ENCODE data around the gene HMCN2. TPM values are rescaled to one million over a fixed set of nuclear protein-coding genes. Genes with fewer than 3 reads are reported as not detected.

The HMCN2 gene
- total RNA-seq, 5 donors from 2014 or later (not counting 1 experiment from before 2014, with no cell fraction given): 0.03 TPM; not detected in 4

GRCh38 chr9:130394814-130395470 is 129.4 kb downstream of the HMCN2 start:
- no peaks in the 10 kb centered on the region for H3K9me3 ChIP-seq
- no peaks in the 10 kb centered on the region for H3K4me1 ChIP-seq (ENCODE audit: control insufficient read depth in 1 of 2, extremely low read depth in 1 of 2, insufficient read depth in 2 of 2, low read length in 2 of 2)
- Mint-ChIP-seq H3K27me3 (peaks cover 0 to 10% of the 10 kb centered on the region in 2 donors), H3K4me1 (no peaks in the 10 kb centered on the region), H3K36me3 (no peaks in the 10 kb centered on the region), H3K27ac (no peak overlapping the region), H3K9me3 (no peaks in the 10 kb centered on the region), H3K4me3 (no peak overlapping the region)
- H3K27ac ChIP-seq (ENCODE audit: low read length): no peak overlapping the region
- no peaks in the 10 kb centered on the region for H3K36me3 ChIP-seq (ENCODE audit: control insufficient read depth in 2 of 2, extremely low read depth in 1 of 2, insufficient read depth in 1 of 2, low read length in 1 of 2)
- DNase-seq: no peak
- no peak overlapping the region for H3K4me3 ChIP-seq (ENCODE audit: control insufficient read depth in 1 of 2, extremely low read depth in 1 of 2, low read length in 1 of 2)
- 90% methylated on average over 16 of the region's 23 CpGs for WGBS (ENCODE audit: insufficient coverage)
- no peak for ATAC-seq (replicated peaks in 1 of 4)
- peaks cover 0 to 32% of the 10 kb centered on the region in 2 experiments for H3K27me3 ChIP-seq (replicated peaks in 1 of 2; ENCODE audit: control insufficient read depth in 2 of 2, extremely low read depth in 1 of 2, insufficient read depth in 2 of 2, low read length in 1 of 2)
- ChIA-PET POLR2A (no interaction called here), CTCF (no interaction called here)

- DNase-seq (no peak), ATAC-seq (replicated peaks in 1 of 4) (no peak)
- Mint-ChIP-seq H3K4me3 (no peak overlapping the region), H3K4me1 (no peaks in the 10 kb centered on the region), H3K9me3 (no peaks in the 10 kb centered on the region), H3K36me3 (no peaks in the 10 kb centered on the region), H3K27ac (no peak overlapping the region), H3K27me3 (peaks cover 0 to 10% of the 10 kb centered on the region in 2 donors)
- Histone ChIP-seq H3K4me1 (ENCODE audit: control insufficient read depth in 1 of 2, extremely low read depth in 1 of 2, insufficient read depth in 2 of 2, low read length in 2 of 2) (no peaks in the 10 kb centered on the region), H3K27ac (ENCODE audit: low read length) (no peak overlapping the region), H3K9me3 (no peaks in the 10 kb centered on the region), H3K27me3 (replicated peaks in 1 of 2; ENCODE audit: control insufficient read depth in 2 of 2, extremely low read depth in 1 of 2, insufficient read depth in 2 of 2, low read length in 1 of 2) (peaks cover 0 to 30% of the 10 kb centered on the region in 2 experiments), H3K36me3 (ENCODE audit: control insufficient read depth in 2 of 2, extremely low read depth in 1 of 2, insufficient read depth in 1 of 2, low read length in 1 of 2) (no peaks in the 10 kb centered on the region), H3K4me3 (ENCODE audit: control insufficient read depth in 1 of 2, extremely low read depth in 1 of 2, low read length in 1 of 2) (no peak overlapping the region)
- WGBS (ENCODE audit: insufficient coverage): 92% methylated on average over 15 of the region's 26 CpGs
- ChIA-PET CTCF (no interaction called here), POLR2A (no interaction called here)
Measured at GRCh38 chr9:130395810-130396435, 130.4 kb downstream of the HMCN2 start.

DNA sequence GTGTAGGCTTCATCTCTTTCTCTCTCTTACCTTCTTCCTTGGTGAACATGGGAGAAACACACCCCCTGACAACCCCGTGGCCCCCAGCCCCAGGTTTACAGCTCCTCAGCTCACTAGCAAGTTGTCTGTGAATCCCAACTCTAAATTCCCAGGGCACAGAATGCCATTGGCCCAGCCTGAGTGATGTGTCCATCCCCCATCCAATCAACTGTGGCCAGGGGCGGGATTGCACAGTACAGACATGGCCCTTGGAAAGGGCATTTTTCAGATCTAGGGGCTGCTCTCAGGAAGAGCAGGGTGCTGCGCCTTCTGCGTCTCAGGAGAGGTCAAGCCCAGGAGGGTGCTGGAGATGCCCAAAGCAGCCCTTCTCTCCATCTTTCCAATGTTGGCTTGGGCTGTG is 131.0 kb downstream of the HMCN2 start:
- no peak overlapping the region for H3K27ac ChIP-seq (ENCODE audit: low read length)
- H3K9me3 ChIP-seq: no peaks in the 10 kb centered on the region
- no peaks in the 10 kb centered on the region for H3K36me3 Mint-ChIP-seq
- peaks cover 0 to 10% of the 10 kb centered on the region in 2 donors for H3K27me3 Mint-ChIP-seq
- CTCF ChIA-PET: no interaction called here
- H3K27me3 ChIP-seq (replicated peaks in 1 of 2; ENCODE audit: control insufficient read depth in 2 of 2, extremely low read depth in 1 of 2, insufficient read depth in 2 of 2, low read length in 1 of 2): peaks cover 0 to 30% of the 10 kb centered on the region in 2 experiments
- H3K4me1 ChIP-seq (ENCODE audit: control insufficient read depth in 1 of 2, extremely low read depth in 1 of 2, insufficient read depth in 2 of 2, low read length in 2 of 2): no peaks in the 10 kb centered on the region
- POLR2A ChIA-PET: no interaction called here
- no peaks in the 10 kb centered on the region for H3K36me3 ChIP-seq (ENCODE audit: control insufficient read depth in 2 of 2, extremely low read depth in 1 of 2, insufficient read depth in 1 of 2, low read length in 1 of 2)
- no peak overlapping the region for H3K27ac Mint-ChIP-seq
- ATAC-seq (replicated peaks in 1 of 4) (no peak), DNase-seq (no peak)
- WGBS (ENCODE audit: insufficient coverage): 80% methylated on average over 2 of the region's 4 CpGs
- no peaks in the 10 kb centered on the region for H3K9me3 Mint-ChIP-seq
- H3K4me3 ChIP-seq (ENCODE audit: control insufficient read depth in 1 of 2, extremely low read depth in 1 of 2, low read length in 1 of 2): no peak overlapping the region
- H3K4me3 Mint-ChIP-seq: no peak overlapping the region
- no peaks in the 10 kb centered on the region for H3K4me1 Mint-ChIP-seq

DNA sequence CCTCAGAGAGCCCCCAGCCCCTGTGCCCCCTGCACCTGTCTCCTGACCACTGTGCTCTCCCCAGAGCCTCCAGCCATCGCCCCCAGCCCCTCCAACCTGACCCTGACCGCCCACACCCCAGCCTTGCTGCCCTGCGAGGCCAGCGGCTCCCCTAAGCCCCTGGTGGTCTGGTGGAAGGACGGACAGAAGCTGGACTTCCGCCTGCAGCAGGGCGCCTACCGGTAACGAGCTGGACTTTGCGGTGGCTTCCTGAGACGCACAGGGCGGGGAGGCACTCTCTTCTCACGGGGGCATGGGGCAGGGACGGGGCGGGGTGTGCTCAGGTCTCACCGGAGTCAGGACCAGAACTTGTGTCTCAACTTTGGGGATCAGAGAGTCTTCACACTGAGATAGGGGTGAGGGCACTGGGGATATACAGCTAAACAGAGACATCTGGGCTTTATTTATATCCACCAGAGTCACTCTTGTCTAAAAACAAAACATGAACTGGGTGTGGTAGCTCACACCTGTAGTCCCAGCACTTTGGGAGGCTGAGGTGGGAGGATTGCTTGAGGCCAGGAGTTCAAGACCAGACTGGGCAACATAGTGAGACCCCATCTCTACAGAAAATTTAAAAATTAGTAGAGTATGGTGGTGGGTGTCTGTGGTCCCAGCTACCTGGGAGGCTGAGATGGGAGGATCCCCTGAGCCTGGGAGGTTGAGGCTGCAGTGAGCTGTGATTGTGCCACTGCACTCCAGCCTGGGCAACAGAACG is 133.1 kb downstream of the HMCN2 start:
- ChIA-PET CTCF (no interaction called here), POLR2A (no interaction called here)
- H3K9me3 ChIP-seq: no peaks in the 10 kb centered on the region
- Mint-ChIP-seq H3K4me3 (no peak overlapping the region), H3K36me3 (no peaks in the 10 kb centered on the region), H3K9me3 (no peaks in the 10 kb centered on the region), H3K27ac (no peak overlapping the region), H3K4me1 (no peaks in the 10 kb centered on the region), H3K27me3 (peaks cover 0 to 3% of the 10 kb centered on the region in 2 donors)
- WGBS (ENCODE audit: insufficient coverage): 84% methylated on average over 13 of the region's 17 CpGs
- H3K4me1 ChIP-seq (ENCODE audit: control insufficient read depth in 1 of 2, extremely low read depth in 1 of 2, insufficient read depth in 2 of 2, low read length in 2 of 2): no peaks in the 10 kb centered on the region
- no peak overlapping the region for H3K4me3 ChIP-seq (ENCODE audit: control insufficient read depth in 1 of 2, extremely low read depth in 1 of 2, low read length in 1 of 2)
- ATAC-seq (replicated peaks in 1 of 4) (no peak), DNase-seq (no peak)
- no peak overlapping the region for H3K27ac ChIP-seq (ENCODE audit: low read length)
- H3K27me3 ChIP-seq (replicated peaks in 1 of 2; ENCODE audit: control insufficient read depth in 2 of 2, extremely low read depth in 1 of 2, insufficient read depth in 2 of 2, low read length in 1 of 2): peaks cover 0 to 25% of the 10 kb centered on the region in 2 experiments
- no peaks in the 10 kb centered on the region for H3K36me3 ChIP-seq (ENCODE audit: control insufficient read depth in 2 of 2, extremely low read depth in 1 of 2, insufficient read depth in 1 of 2, low read length in 1 of 2)

- Mint-ChIP-seq H3K9me3 (no peaks in the 10 kb centered on the region), H3K27ac (no peak overlapping the region), H3K4me1 (no peaks in the 10 kb centered on the region), H3K4me3 (no peak overlapping the region), H3K36me3 (no peaks in the 10 kb centered on the region), H3K27me3 (peaks cover 0 to 3% of the 10 kb centered on the region in 2 donors)
- Histone ChIP-seq H3K4me3 (ENCODE audit: control insufficient read depth in 1 of 2, extremely low read depth in 1 of 2, low read length in 1 of 2) (no peak overlapping the region), H3K36me3 (ENCODE audit: control insufficient read depth in 2 of 2, extremely low read depth in 1 of 2, insufficient read depth in 1 of 2, low read length in 1 of 2) (no peaks in the 10 kb centered on the region), H3K27ac (ENCODE audit: low read length) (no peak overlapping the region), H3K4me1 (ENCODE audit: control insufficient read depth in 1 of 2, extremely low read depth in 1 of 2, insufficient read depth in 2 of 2, low read length in 2 of 2) (no peaks in the 10 kb centered on the region), H3K9me3 (no peaks in the 10 kb centered on the region), H3K27me3 (replicated peaks in 1 of 2; ENCODE audit: control insufficient read depth in 2 of 2, extremely low read depth in 1 of 2, insufficient read depth in 2 of 2, low read length in 1 of 2) (peaks cover 0 to 21% of the 10 kb centered on the region in 2 experiments)
- ATAC-seq (replicated peaks in 1 of 4) (no peak), DNase-seq (no peak)
- 73% methylated on average over 7 of the region's 8 CpGs for WGBS (ENCODE audit: insufficient coverage)
- POLR2A ChIA-PET: no interaction called here
- CTCF ChIA-PET: no interaction called here
Measured at GRCh38 chr9:130399768-130400167, 134.2 kb downstream of the HMCN2 start.

- DNase-seq: no peak
Measured at GRCh38 chr9:130400870-130401269, 135.3 kb downstream of the HMCN2 start.

More at GRCh38 chr9:130400870-130401269, 135.3 kb downstream of the HMCN2 start:
- Histone ChIP-seq H3K4me3 (ENCODE audit: control insufficient read depth in 1 of 2, extremely low read depth in 1 of 2, low read length in 1 of 2) (no peak overlapping the region), H3K27me3 (replicated peaks in 1 of 2; ENCODE audit: control insufficient read depth in 2 of 2, extremely low read depth in 1 of 2, insufficient read depth in 2 of 2, low read length in 1 of 2) (peaks cover 0 to 16% of the 10 kb centered on the region in 2 experiments), H3K27ac (ENCODE audit: low read length) (no peak overlapping the region), H3K36me3 (ENCODE audit: control insufficient read depth in 2 of 2, extremely low read depth in 1 of 2, insufficient read depth in 1 of 2, low read length in 1 of 2) (no peaks in the 10 kb centered on the region), H3K9me3 (no peaks in the 10 kb centered on the region), H3K4me1 (ENCODE audit: control insufficient read depth in 1 of 2, extremely low read depth in 1 of 2, insufficient read depth in 2 of 2, low read length in 2 of 2) (no peaks in the 10 kb centered on the region)
- peaks cover 0 to 3% of the 10 kb centered on the region in 2 donors for H3K27me3 Mint-ChIP-seq
- no peaks in the 10 kb centered on the region for H3K4me1 Mint-ChIP-seq
- H3K4me3 Mint-ChIP-seq: no peak overlapping the region
- ATAC-seq (replicated peaks in 1 of 4): no peak
- H3K27ac Mint-ChIP-seq: no peak overlapping the region
- ChIA-PET CTCF (no interaction called here), POLR2A (no interaction called here)
- no peaks in the 10 kb centered on the region for H3K36me3 Mint-ChIP-seq
- no peaks in the 10 kb centered on the region for H3K9me3 Mint-ChIP-seq
- 83% methylated on average over 6 of the region's 8 CpGs for WGBS (ENCODE audit: insufficient coverage)

Data from T-cell (primary cell).